HFFc6 (cell line): ENCODE results near the gene MYH7B. TPM values are rescaled to one million over a fixed set of nuclear protein-coding genes. Genes with fewer than 3 reads are reported as not detected.

Experiments
- DNase-seq: peaks from one replicate; pipeline ENCODE4 v3.0.0-alpha.2; 2018
- H3K27ac Mint-ChIP-seq: 2 replicates; pipeline ENCODE4 v1.8.0; 2020; ENCODE audit warnings: mild to moderate bottlenecking, mixed read lengths
- H3K27me3 Mint-ChIP-seq: 2 replicates; pipeline ENCODE4 v1.8.0; 2021; ENCODE audit warnings: mild to moderate bottlenecking, moderate library complexity, mixed read lengths; ENCODE audit not compliant: insufficient read depth
- H3K36me3 Mint-ChIP-seq: 2 replicates; pipeline ENCODE4 v1.8.0; 2021; ENCODE audit warnings: low read depth, mixed read lengths
- H3K4me1 Mint-ChIP-seq: 2 replicates; pipeline ENCODE4 v1.8.0; 2020; ENCODE audit warnings: low read depth, mixed read lengths
- H3K4me3 Mint-ChIP-seq: 2 replicates; pipeline ENCODE4 v1.8.0; 2020; ENCODE audit warnings: mild to moderate bottlenecking, moderate library complexity, mixed read lengths
- H3K9me3 Mint-ChIP-seq: 2 replicates; pipeline ENCODE4 v1.8.0; 2020; ENCODE audit warnings: mild to moderate bottlenecking, mixed read lengths
- CTCF ChIP-seq: fragments of 200-600 bp; sonication (generic); IDR thresholded peaks from 2 replicates; pipeline ENCODE4 v1.5.0; 2021; ENCODE audit warnings: antibody characterized with exemption, mild to moderate bottlenecking
- total RNA-seq, 6 experiments: library from RNA; stranded (reverse); fragmentation: NEBNext Ultra II Directional; extraction: Animal tissue kit (Norgen Biotek cat#: 25700); gene quantifications; 2 replicates in 1 of 6; 3 replicates in 5 of 6; pipeline ENCODE4 v1.2.3, GENCODE V29; 2021

The MYH7B gene
- total RNA-seq, 6 experiments from 2014 or later: 0.07 to 0.19 TPM; not detected in 4

GRCh38 chr20:34989670-34990069 lies 34.0 kb downstream of the MYH7B start:
- Mint-ChIP-seq H3K4me3 (no peak overlapping the region), H3K27ac (no peak overlapping the region), H3K9me3 (no peaks in the 10 kb centered on the region), H3K27me3 (peaks cover 19% of the 10 kb centered on the region), H3K36me3 (no peaks in the 10 kb centered on the region), H3K4me1 (no peaks in the 10 kb centered on the region)
- no peak for TF ChIP-seq CTCF
- no peak for DNase-seq

GRCh38 chr20:34990231-34990630 lies 34.6 kb downstream of the MYH7B start:
- Mint-ChIP-seq H3K4me1 (no peaks in the 10 kb centered on the region), H3K36me3 (no peaks in the 10 kb centered on the region), H3K27me3 (peaks cover 17% of the 10 kb centered on the region), H3K9me3 (no peaks in the 10 kb centered on the region), H3K27ac (no peak overlapping the region), H3K4me3 (no peak overlapping the region)
- DNase-seq: no peak
- TF ChIP-seq CTCF: no peak

- no peak for DNase-seq
- TF ChIP-seq CTCF: no peak
- Mint-ChIP-seq H3K36me3 (no peaks in the 10 kb centered on the region), H3K27ac (no peak overlapping the region), H3K9me3 (no peaks in the 10 kb centered on the region), H3K4me3 (no peak overlapping the region), H3K27me3 (peaks cover 12% of the 10 kb centered on the region), H3K4me1 (no peaks in the 10 kb centered on the region)
Observed at GRCh38 chr20:34990661-34991214, 35.1 kb downstream of the MYH7B start.

- Mint-ChIP-seq H3K4me3 (no peak overlapping the region), H3K9me3 (no peaks in the 10 kb centered on the region), H3K27me3 (peaks cover 16% of the 10 kb centered on the region), H3K27ac (no peak overlapping the region), H3K36me3 (no peaks in the 10 kb centered on the region; the same call in 1 of the 2 replicates), H3K4me1 (no peaks in the 10 kb centered on the region)
- TF ChIP-seq CTCF: no peak
- no peak for DNase-seq
Observed at GRCh38 chr20:34992751-34993417, 37.2 kb downstream of the MYH7B start.

- H3K4me1 Mint-ChIP-seq: no peaks in the 10 kb centered on the region
- H3K4me3 Mint-ChIP-seq: no peak overlapping the region
- DNase-seq: no peak
- peaks cover 14% of the 10 kb centered on the region for H3K27me3 Mint-ChIP-seq
- H3K36me3 Mint-ChIP-seq: peaks cover 4% of the 10 kb centered on the region; the same call in 1 of the 2 replicates
- no peak overlapping the region for H3K27ac Mint-ChIP-seq
- H3K9me3 Mint-ChIP-seq: no peaks in the 10 kb centered on the region
- TF ChIP-seq CTCF: no peak
Observed at GRCh38 chr20:34993941-34994508, 38.4 kb downstream of the MYH7B start.
